HG03066 (cell line): ENCODE measurements around the gene MTHFSD.

Experiments used
- ATAC-seq: cut with Tn5 transposase; IDR thresholded peaks from one replicate; pipeline ENCODE4 v1.9.1; 2021; ENCODE audit warnings: low read depth; ENCODE audit not compliant: unreplicated experiment

Gene MTHFSD

GRCh38 chr16:86505185-86505898, 49.7 kb downstream of the MTHFSD start:
- ATAC-seq, result no peak

- no peak for ATAC-seq
Measured at GRCh38 chr16:86504315-86505184, 50.5 kb downstream of the MTHFSD start.

- ATAC-seq, result no peak
Measured at GRCh38 chr16:86503830-86504229, 51.2 kb downstream of the MTHFSD start.

- no peak for ATAC-seq
Measured at GRCh38 chr16:86502856-86503748, 51.9 kb downstream of the MTHFSD start.

GRCh38 chr16:86501989-86502855, 52.8 kb downstream of the MTHFSD start:
- ATAC-seq, result no peak

DNA sequence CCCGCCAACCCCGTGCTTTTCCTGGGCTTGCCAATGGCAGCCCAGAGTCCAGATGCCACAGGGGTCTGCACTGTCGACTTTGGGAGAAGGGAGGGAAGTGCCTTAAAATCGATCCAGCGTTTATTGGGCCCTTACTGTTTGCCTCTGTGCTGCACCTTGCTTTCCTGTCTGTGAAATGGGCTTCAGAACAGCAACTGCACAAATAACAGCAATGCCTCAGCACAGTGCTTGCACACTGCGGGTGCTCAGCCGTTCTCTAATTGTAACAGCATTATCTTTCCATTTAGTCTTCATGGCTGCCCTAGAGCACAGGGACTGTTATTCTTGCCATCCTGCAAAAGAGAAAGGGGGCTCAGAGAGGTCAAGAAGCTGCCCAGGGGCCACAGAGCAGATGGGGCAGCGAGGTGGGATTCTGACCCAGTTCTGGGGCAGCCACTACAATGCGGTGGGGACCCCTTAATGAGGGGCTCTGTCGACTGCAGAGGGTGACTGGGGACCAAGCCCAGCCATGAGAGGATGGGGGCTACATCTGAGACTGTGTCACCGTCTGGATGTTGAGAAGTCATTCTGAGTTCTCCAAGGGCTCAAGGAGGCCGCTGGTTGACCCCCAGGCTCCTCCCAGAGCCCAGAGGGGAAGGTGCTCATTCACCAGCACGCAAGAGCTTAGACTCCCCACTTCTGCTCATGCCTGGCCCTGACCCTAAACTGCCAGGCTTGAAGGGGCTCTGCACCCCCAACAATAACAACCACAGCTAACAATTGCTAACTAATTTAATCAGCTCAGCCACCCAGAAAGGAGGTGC, 54.1 kb downstream of the MTHFSD start:
- ATAC-seq, result no peak

DNA sequence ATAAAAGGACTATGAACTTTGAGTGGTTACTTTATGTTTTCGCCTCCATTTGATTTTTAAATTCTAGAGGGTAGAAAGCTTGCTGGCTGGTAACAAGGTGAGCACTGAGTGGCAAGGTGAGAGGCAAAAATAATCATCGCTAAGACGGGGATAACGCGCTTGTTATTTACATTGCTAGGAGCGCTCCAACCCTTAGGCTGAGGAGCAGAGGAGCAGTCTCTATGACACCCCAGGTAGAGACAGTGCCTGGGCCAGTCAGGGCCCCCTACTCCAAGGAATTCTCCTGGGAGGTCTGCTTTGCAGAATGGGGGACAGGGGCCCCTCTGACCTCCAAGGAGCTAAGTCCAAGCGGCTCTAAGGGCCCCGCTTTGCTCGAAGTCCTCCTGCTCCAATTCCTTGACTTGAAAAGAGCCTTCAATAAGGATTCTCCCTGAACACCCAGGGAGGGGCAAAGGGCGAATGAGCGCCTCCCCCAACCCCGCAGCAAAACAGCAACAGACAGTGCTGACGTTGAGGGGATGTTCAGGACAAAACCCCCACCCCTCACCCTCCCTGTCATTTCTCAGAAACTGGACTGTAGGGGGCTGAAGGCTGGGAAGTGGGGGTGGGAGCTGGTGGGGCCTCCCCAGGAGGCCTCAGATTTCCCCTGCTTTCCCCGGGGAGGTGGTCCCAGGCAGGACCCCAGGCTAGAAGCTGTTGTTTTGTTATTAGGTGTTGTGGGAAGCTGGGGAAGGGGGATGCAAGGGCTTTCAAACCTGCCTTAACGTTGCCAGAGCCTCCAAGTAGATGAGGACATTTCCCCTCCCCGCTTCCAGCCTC, 54.9 kb downstream of the MTHFSD start:
- ATAC-seq, result no peak

- ATAC-seq, result no peak
Measured at GRCh38 chr16:86499440-86499786, 55.6 kb downstream of the MTHFSD start.

GRCh38 chr16:86498671-86499439, 56.2 kb downstream of the MTHFSD start:
- ATAC-seq, result no peak

- no peak for ATAC-seq
Measured at GRCh38 chr16:86498155-86498670, 56.8 kb downstream of the MTHFSD start.

GRCh38 chr16:86497551-86498021, 57.4 kb downstream of the MTHFSD start:
- ATAC-seq, result no peak

DNA sequence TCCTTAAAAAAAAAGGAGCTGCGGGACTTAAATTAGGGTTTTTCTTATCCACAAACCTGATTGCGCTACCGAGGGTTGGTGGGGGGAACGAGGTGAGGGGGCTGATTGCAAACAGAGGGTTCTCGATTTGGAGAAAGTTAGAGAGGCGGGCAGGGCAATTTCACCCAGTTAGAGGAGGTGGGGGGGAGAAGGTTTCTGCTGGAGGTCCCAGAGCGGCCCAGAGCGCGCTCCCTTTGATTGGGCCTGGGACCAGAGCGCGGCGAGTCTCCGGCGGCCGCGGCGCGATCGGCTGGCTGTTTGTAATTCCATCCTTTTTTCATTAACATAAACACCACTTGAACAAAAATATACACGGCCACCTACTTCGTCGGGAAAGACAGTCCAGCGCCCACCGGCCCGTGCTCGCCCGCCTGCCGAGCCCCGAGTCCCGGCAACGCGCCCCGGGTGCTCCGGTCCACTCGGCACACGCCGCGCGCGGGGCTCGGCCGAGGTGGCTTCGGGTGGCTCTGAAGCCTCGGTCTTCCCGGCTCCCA, 58.0 kb downstream of the MTHFSD start:
- no peak for ATAC-seq

DNA sequence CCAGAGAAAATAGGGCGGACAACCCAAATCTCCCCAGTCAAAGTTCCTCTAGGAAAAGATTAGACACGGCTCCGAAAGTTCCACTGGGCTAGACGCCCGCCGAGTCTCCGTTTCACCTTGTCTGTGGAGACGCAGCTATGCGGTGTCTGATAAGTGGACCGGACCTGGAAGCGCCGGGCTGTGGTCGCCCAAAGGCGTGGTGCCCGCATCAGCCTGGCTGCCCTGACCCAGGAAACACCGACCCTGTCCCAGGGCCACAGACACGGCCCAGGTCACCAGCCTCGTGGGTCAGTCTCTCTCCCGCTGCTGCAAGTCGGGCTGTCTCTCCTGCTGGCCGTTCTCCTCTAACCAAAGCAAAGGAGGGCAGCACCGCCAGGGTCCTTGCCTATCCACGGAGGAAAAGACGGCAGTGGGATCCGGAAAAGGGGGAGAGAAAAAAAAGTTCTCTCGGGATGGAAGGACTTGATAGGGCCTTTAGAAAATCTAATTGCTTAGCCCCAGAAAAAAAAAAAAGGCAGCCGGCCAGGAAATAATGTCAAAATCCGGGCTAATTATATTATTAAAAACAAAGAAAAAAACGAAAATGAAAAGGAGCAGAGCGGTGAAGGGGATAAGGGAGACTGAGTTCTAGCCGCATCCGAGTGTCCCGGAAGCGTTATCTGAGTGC, 58.6 kb downstream of the MTHFSD start:
- no peak for ATAC-seq

DNA sequence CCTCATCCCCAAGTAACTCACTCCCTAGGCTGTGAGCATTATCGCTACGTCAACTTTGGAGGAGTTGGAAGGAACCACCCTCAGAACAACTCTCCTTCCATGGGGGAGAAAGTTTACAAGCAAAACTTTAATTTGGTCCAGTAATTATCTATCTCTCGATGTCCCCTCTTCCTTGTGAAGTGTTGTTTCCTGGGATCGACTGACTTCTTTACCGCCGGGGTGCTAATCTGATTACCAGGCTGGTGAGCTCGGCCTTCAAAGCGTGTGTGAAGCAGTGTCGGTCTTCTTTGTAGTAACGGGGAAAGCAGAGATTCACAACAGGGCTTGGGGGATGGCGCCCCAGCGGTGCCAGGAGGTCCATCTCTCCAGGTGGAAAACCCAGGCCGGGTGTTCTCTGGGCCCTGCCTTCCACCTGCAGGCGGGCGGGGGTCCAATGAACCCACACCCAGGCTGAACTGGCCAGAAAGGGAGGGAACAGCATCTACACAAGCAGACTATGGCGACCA, 59.2 kb downstream of the MTHFSD start:
- no peak for ATAC-seq

- no peak for ATAC-seq
Measured at GRCh38 chr16:86495357-86495701, 59.7 kb downstream of the MTHFSD start.

DNA sequence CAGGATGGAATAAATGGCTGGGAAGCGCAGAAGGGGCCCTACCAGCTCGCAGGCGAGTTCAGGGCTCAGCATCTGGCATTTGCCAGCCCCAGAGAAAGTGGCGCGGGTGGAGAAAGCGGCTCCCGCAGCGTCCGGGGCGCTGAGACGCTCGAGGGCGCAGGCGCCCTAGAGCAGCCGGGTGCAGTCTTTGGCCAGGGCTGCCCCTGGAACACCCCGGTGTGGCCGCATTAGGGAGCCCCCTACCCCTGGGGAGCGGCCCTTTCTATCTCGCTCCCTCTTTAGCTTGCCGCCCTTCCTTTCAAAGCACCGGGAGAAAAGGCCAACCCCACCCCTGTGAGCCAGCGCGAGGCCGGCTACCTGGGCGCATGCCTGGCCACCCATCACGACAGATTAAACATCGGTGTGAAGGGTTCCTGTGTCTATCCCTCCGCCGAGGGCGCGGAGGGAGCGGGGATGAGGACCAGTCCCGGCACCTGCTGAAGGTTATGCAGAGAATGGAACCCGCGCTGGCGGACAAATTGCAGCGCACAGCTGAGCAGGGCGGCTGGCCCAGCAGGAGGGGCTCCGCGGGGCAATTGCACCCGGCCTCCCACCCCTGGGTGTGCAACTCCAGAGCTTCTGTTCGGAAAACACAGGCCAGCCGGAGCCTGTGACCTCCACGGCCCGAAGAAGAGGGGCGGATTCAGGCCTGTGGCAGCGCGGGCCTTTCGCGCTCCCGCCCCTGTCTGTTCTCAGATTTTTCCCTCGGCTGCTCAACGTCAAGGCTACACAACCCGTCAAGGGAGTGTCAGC, 60.3 kb downstream of the MTHFSD start:
- no peak for ATAC-seq
